GM18907 (cell line): ENCODE data around the gene ZBED4.

ENCODE experiments used
- ATAC-seq: cut with Tn5 transposase; IDR thresholded peaks from one replicate; pipeline ENCODE4 v1.9.1; 2021; ENCODE audit warnings: mild to moderate bottlenecking, moderate library complexity; ENCODE audit not compliant: unreplicated experiment

The ZBED4 gene

DNA sequence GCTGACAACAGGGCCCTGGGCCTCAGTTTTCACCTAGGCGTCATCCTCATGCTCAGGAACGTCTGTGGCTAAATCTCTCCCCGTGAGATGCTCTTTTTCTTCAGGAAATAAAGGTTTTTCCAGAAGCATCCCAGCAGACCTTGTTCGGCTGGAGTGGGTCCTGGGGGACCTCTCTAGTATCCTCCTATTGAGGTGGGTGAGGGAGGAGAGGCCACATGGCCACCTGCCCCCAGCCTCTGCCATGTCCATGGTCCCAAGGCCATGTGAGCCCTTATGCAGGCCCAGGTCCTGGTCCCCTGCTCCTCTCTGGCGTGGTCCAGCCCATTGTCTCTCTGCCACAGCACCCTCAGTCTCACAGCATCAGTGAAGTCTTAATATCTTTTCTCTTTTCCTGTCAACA, 42.6 kb downstream of the ZBED4 start:
- ATAC-seq, result no peak

DNA sequence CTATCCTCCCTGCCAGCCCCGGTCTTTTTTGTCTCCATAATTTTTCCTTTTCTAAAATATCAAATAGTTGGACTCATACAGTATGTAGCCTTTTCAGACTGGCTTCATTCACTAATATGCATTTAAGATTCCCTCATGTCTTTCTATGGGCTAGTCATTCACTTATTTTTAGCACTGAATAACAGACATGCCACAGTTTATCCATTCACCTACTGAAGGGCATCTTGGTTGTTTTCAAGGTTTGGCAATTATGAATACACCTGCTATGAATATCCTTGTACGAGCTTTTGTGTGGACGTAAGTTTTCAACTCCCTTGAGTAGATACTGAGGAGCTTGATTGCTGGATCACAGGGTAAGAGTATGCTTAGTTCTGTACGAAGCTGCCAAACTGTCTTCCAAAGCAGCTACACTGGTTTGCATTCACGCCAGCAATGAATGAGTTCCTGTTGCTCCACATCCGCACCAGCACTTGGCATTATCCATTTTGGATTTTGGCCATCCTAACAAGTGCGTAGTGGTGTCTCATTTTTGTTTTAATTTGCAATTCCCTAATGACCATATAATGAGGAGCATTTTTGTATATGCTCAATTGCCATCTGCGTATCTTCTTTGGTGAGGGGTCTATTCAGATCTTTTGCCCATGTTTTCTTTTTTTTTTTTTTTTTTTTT, 43.5 kb downstream of the ZBED4 start:
- ATAC-seq, result no peak

DNA sequence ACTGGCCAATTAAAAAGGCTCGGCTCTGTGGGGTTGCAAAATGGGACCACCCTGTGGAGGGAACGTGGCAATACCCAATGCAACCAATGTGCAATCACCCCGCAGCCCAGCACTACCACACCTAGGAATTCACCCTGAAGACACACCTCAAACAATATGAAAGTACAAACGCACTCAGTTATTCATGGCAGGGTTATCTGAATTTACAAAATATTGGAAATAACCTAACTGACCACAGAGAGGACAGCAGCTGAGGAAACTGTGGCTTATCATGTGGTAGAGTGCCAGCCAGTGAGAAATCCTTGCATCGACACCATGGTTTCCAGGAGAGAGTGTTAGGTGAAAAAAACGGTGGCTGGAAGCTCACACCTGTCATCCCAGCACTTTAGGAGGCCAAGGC, 45.9 kb downstream of the ZBED4 start:
- ATAC-seq, result no peak

DNA sequence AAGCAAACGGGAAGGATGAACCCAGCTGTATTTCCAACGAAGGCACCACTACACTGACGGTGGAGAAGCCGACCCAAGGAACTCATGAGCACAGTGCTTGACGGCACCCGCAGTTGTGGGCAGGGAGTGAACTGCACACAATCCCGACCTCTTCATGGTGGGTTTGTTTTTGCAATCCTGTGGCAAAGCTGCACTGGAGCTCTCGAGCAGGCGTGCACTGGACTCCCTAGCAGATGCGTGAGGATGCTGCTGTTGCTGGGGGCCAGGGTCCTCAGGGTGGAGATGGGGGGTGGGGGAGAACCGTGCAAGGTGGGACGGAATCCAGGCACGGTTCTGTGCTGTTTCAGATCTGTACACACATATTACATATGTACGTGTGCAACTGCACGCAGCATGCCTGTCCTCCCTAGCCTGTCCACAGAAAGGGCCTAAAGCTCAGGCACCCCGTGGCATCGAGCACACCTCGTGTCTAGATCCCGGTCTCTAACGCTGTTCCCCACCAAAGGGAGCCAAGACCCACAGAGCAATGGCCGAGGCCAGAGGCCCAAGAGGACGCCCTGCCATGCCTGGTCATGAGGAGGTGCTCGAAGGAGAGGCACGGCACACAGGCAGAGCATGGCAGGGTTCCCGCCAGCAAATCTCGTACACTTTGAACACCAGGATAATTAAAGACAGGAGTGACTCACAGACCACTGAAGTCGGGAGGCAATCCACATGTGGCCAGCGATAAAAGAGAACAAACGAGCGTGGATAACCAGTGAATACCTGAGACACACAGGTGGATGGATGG, 47.0 kb downstream of the ZBED4 start:
- no peak for ATAC-seq

DNA sequence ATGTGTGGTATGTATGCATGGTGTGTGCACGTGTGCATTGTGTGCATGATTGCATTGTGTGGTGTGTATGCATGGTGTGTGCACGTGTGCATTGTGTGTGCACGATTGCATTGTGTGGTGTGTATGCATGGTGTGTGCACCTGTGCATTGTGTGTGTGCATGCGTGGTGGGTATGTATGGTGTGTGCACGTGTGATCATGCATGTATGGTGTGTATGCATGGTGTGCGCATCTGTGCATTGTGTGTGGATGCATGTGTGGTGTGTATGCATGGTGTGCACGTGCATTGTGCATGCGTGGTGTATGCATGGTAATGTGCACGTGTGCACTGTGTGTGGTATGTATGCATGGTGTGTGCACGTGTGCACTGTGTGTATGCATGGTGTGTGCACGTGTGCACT, 47.8 kb downstream of the ZBED4 start:
- ATAC-seq, result no peak

DNA sequence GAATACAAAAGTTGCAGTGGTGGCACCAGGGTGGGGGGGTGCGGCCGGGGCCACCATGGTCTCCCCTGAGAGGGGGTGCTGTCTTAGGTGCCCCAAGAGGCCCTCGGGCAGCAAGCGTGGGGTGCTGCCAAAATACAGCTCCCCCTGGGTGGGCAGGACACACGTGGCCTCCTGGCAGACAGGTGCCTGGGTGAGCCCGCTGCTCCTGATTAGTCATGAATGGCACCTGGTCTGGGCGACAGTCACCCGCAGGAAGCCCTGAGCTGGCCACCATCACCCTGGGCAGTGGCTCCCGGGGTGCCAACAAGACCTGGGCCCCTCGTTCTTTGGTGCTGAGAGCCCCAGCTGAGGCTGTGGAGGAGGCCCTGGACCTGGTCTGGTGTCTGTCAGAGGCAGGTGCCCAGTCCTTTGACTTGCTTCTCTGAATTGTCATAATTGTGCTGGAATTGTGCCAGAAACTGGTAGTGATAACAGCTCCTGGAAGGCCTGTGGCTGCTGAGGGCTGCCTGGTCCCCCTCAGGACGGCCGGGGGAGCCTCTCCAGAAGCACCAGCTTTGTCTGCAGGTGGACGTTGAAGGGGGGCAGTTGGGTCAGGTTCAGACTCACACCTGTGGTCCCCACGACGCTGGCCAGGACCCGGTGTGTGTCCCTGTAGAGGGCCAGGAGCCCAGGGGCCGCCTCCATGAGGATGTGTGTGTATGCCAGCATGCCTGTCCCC, 49.8 kb downstream of the ZBED4 start:
- ATAC-seq, result no peak

DNA sequence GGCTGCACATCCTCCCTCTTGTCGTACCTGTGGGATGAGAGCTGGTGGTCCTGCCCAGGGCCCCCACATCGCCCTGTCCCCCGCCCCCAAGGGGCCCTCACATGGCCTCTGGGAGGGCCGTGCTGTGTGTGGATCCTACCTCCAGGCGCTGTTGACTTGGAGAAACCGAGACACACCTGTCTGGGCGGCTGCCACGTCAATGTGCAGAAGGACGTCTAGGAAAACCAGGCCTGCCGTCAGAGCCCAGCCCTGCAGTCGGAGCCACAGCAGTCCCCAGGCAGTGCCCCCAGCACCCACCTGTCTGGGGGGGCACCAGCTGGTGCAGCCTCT, 50.4 kb downstream of the ZBED4 start:
- no peak for ATAC-seq

DNA sequence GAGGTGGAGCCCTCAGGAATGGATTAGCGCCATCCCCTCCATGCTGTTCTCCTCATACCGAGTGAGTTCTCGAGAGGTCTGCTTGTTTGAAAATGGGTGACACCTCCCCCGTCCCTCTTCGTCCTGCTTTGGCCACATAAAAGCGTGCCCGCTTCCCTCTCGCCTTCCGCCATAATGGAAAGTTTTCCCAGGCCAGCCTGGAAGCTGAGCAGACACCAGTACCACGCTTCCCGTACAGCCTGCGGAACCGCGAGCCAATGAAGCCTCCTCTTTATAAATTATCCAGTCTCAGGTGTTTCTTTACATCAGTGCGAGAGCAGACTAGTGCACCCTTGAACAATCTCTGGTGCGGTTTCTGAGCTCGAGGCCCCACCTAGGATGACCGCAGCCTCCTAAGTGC, 51.8 kb downstream of the ZBED4 start:
- ATAC-seq, result no peak

DNA sequence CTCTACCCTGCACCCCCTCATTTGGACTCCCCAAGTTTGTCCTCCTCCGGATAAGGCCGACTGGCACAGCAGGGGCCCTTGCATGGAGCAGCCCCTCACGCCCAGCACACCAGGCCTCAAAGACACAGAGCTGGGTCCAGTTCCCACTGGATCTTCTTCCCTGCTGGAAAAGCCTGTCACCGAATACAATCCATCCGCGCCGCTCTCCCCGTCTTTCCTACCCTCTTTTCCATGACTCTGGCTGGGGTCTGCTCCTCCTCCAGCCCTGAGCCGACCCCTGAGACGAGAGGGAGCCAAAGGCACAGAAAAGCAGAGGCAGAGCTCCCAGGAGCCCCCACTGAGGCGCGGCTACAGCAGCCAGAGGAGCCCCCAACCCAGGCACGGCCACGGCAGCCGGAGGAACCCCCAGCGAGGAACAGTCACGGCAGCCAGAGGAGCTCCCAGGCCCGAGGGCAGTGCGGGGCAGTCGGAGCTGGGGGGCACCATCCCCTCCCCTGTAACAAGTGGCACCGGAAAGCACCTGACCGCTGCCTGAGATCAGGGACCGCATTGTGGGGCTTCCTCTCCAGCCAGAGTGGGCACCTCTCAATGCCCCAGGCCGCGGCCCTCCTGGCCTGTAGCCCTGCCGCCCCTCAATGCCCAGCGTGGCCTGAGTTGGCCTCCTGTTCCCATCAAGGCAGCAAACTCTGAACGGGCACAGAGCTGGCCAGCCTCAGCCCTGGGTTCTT, 52.6 kb downstream of the ZBED4 start:
- no peak for ATAC-seq

DNA sequence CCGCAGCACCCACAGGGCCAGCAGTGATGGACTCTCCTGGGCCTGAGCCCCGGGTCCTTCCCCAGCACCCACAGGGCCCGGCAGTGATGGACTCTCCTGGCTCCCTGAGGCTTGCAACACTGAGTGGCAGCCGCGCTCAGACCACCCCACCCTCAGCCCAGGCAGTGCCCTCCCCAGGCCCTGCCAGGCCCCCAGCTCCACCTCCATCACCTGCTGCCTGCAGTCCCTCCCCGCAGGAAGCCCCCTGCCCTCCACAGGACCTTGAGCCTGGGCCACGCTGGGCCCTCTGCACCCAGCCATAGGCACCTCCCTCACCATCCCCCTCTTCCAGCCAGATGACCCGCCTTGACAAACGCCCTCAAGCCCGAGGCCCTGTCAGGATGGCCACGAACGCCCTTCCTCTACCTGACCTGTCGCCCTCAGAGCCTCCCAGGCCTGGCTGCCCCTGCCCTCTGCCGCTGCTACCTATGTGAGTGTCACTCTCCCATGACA, 53.2 kb downstream of the ZBED4 start:
- no peak for ATAC-seq

DNA sequence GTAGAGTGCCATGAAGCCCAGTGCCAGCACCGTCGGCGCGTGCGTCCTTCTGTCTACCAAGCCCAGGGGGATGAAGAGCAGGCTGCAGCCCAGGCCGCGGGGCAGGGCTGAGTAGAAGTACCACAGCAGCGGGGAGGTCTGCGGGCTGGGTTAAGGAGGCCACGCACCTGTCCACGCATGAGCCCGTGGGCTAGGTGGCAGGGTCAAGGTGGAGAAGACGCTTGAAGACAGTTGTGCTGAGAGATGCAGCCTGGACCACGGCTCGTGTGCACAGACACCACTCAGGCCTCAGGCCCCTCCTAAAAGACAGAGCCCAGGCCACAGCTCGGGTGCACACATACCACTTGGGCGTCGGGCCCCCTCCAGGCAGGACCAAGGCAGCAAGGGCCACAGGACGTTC, 54.2 kb downstream of the ZBED4 start:
- no peak for ATAC-seq

DNA sequence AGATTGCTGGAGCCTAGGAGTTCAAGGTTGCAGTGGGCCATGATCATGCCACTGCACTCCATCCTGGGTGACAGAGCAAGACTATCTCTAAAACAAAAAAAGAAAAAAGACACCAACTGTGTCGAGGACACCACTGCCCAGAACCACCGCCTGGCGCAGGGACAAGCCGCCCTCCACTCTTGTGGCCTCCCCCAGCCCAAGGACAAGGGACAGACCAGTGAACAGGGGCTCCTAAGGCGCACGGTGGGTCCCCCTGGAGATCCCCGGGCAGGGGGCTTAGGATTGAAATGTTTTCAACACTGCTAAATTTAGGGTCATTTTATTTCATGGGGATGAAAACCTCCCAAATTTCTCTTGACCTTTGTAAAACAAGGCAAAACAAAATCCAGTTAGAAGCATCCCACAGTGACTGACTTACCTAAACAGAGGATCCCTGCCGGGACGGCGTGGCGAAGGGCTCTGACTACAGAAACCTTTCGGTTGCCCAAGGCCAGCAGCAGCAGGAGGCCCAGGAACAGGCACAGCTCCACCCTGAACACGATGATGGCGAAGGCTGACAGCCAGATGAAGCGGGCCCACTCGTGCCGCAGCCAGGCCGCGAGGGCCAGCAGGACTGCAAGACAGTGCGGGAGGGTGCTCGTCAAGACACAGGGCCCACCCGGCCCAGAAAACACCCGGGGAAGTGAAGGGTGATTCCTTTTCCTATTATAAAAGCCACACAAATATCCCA, 56.0 kb downstream of the ZBED4 start:
- no peak for ATAC-seq

DNA sequence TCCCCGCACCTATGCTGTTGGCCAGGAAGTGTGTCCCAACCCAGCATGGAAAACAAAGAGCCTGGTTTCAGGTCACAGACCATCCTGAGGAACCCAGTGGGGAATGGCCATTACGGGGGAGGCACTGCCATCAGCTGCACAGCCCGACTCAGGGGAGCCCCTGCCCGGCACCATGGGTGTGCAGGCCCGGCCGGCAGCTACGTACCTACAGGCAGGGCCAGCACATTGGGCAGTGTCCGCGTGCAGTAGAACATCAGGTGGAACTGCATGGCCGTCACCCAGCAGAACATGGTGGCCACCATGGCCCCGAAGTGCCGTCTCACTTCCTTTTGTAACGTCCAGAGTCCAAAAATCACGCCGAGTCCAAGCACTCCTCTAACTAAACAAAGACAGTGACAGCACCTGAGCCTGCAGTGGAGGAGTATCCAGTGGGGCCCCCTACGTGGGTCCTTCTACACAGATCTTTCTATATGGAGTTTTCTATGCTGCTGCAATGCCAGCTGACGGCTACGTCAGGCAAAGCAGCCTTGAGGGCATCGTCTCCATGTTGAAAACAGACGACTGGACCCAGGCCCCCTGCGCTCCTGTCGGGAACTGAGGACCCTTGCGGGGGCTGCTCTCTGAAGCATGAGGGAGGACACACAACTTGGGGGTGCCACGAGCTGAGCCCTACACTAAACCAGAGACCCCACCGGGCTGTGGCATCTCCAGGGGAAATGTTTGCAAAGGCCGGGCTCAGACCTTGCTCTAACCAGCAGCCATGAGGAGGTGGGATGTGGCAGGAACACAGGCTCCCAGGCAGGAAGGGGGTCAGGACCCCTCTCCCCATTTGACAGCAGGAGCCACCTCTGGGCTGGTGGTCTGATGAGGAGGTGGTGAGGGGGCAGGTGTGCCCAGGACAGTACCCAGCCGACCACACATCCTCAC, 56.8 kb downstream of the ZBED4 start:
- ATAC-seq, result no peak

DNA sequence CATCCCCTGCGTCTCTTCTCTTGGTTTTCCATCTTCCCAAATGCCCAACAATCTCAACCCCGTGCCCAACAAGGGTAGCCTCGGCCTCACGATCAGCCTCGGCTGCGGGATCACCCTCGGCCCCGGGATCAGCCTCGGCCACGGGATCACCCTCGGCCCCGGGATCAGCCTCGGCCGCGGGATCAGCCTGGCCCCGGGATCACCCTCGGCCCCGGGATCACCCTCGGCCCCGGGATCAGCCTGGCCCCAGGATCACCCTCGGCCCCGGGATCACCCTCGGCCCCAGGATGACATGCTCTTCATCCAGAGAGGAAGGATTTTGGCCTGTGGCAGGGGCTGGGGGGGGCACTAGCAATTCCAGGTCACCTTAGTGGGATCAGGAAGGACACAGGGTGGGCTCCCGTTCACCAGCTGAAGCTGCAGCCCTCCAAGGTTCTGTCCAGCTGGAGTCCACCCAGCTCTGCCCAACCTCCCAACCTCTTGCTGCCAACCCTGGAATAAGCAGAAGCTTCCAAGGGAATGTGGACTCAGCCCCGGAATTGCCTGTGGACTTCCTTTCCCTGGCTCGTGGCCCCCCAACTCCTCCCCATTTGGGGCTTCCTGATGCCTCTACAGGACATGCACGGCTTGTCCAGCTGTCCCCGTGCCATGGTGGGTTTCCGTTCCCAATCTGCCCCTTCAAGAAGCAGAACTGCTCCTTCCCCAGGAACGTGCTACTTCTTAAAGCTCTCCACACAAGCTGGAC, 58.4 kb downstream of the ZBED4 start:
- ATAC-seq, result no peak

DNA sequence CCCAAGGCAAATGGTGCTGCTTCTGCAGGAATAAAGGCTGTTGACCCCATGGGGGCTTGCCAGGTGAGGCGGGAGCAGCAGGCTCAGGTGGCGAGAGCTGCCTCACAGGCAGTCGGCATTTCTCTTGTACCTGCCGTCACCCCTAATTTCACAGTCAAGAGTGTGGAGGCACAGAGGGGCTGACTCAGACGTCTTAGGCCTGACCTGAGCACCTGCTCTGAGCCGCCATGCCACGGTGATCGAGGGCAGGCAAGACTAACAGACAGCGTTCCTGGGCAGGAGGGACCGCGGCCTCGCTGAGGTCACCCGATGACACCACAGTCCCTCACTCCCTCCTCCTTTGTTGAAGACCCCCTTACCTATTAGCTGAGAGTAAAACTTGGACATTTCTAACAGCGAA, 59.4 kb downstream of the ZBED4 start:
- no peak for ATAC-seq

DNA sequence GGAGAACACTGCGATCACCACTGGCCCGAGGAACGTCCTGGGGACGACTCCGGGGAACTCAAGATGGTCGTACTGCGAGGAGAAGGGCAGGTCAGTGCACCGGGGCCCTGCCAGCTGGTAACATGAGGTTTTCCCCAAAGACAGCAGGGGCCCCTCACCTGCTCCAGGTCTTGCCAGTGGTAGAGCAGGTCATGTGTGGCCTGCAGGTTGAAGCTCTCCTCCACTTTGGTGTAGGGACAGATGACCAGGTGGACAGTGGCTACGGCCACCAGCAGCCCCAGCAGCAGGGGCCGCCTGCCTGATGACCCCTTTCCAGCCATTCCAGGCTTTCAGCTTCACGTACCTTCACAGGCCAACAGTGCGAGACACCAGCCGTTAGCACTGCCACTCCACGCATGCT, 59.8 kb downstream of the ZBED4 start:
- no peak for ATAC-seq

DNA sequence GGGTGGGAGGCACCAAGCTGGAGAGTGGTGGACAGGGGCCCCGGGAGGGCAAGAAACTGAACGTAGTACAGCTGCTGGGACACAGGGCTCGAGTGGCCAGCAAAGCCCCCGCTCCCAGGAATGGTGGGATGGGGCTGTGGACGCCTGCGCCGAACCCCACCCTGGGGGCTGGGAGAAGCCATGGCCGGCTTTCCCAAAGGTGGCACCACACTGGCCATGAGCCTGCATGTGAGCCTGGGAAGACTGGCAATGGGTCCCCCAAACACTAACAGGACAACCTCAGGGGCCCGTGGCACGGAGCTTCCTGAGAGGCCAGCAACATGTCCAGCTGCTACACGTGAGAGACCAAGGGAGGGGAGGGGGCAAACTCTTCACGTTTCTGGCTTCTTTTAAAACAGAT, 60.6 kb downstream of the ZBED4 start:
- ATAC-seq, result no peak

DNA sequence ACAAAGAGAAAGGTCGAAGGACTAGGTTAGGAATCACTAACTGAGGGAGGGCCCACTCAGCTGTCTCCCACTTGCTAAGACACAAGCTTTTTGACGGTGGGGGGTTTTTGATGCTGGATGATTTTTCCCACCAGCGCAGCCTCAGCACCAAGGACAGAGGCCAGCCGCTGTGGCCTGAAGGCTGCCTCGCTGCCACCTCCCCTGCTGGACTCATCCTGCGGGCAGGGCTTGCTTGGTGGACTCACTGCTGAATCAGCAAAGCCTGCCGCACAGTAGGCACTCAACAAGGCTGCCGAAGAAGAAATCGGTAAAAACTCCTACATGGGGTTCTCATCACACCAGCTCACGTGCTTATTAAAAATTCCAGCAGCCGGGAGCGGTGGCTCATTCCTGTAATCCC, 62.0 kb downstream of the ZBED4 start:
- no peak for ATAC-seq

DNA sequence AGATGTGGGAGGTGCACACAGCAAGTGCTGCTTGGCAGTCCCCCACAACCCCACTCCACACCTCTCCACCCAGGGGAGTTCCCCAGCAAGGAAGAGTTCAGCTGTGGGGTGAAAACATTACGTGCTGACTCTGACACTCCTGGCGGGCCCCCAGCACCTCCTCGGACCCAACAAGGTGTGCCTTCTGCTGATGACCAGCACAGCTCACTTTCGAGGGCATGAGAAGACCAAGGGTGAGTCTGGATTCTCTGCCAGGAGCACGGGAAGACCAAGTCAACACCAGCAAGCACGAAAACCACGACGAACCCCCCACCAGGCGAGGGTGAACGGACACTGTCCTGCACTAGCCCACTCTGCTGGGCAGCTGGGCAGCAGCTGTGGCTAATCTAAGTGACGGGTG, 63.2 kb downstream of the ZBED4 start:
- no peak for ATAC-seq
